Activated naive CD4-positive, alpha-beta T cell (primary cell): ENCODE results near the gene MOAP1.
"Not testable (repeated sequence)": the region's sequence is repeated elsewhere in the genome, so short reads cannot be mapped to it uniquely, and the experiment has no call there.

Experiments
- DNase-seq, 4 experiments: peaks; one replicate each; lab custom pipeline; 2025; lab: John Stamatoyannopoulos, UW

The MOAP1 gene

DNA sequence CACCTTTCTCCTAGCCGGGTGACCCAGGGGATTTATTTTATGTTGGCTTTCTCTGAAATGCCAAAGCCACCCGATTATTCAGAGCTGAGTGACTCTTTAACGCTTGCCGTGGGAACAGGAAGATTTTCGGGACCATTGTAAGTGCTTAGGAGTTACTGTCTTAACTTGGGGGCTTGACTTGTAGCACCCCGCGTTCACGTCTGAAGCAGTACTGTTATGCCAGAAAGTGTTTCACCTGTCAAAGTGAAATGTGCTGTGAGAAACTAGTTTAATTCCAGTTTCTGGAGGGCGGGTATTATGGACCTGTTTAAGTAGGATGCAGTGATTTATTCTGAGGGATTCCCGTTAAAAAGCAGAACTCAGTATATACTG is 638 bp upstream of the MOAP1 start:
- DNase-seq: no peak

DNA sequence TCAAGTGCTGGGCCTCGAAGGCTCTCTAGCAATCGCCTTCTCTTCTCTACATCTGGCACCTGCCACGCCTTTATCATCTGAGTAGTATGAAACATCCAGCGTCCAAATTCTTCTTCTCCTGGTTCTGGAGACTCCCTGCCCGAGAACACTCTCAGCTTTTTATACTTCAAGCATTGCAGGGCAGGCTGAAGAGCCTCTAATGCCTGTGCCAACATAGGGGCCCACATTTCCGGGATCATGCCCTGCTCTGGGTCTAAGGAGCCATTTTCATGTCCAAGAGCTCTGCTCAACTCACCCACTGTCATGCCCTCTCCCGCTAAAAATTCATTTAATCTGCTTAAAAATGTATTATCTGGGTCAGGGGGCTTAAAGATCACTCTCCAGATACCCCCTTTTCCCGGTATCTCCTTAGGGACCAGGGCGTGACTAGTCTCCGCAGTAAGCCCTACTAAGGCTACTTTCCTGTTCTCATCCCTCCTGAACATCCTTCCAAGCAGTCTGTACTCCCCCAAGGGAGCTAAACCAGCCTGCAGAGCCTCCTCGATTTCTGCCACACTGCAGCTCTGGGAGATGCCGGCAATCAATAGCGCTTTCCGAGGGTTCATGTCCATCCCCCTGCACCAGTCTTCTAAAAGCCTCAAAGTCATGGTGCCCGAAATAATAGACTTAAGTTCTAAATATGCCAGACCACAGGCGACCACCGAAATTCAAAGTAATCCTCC is 940 bp downstream of the MOAP1 start:
- no peak for DNase-seq

DNA sequence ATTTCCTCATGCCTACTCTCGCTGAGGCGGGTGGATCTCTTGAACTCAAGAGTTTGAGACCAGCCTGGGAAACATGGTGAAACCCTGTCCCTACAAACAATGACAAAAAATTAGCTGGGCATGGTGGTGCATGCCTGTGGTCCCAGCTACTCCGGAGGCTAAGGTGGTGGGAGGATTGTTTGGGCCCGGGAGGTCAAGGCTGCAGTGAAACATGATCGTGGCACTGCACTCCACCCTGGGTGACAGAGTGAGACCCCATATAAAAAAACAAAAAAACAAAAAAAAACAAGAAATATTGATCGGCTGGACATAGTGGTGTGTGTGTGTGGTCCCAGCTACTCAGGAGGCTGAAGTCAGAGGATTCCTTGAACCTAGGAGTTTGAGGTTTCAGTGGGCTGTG is 9.2 kb downstream of the MOAP1 start:
- no peak for DNase-seq

DNA sequence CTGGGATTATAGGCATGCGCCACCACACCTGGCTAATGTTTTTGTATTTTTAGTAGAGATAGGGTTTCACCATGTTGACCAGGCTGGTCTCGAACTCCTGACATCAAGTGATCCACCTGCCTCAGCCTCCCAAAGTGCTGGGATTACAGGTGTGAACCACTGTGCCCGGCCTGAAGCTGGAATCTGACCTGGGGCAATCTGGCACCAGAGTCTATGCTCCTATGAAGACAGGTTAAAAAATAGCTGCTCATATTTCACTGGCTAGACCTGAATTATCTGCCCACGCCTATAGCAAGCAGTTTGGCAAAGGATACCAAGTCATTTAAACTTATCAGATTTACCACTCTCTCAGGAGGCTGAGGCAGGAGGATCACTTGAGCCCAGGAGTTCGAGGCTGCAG is 10.0 kb downstream of the MOAP1 start:
- DNase-seq: not testable (repeated sequence)

DNA sequence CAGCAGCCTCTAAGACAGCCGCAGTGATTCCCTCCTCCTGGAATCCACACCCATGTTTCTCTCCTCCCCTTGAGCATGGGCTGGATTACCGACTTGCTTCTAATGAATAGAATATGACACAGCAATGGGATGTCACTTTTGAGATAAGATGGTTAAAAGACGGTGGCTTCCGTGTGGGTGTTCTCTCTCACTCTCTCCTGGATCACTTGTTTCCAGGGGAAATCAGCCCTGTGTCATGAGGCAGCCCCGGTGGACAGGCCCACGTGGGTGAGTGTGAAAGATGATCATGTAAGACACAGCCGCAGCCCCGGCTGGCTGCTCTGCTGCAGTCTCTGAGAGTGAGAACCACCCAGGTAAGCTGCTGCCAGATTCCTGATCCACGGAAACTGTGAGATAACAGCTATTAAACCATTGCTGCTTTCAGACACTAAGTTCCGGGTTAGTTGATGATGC is 10.7 kb downstream of the MOAP1 start:
- DNase-seq: no peak

DNA sequence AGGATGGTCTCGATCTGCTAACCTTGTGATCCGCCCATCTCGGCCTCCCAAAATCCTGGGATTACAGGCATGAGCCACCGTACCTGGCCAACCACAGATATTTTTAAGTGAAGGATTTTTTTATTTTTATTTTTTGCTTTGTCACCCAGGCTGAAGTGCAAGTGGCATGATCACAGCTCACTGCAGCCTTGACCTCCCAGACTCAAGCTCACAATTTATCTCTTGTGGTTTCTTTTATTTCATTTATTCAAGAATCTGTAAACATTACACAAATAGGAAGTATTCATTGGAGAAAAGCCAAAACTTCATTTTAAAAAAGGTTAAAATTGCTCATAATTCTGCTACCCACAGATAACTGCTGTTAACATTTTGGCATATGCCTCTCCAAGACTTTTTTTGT is 13.3 kb downstream of the MOAP1 start:
- no peak for DNase-seq

DNA sequence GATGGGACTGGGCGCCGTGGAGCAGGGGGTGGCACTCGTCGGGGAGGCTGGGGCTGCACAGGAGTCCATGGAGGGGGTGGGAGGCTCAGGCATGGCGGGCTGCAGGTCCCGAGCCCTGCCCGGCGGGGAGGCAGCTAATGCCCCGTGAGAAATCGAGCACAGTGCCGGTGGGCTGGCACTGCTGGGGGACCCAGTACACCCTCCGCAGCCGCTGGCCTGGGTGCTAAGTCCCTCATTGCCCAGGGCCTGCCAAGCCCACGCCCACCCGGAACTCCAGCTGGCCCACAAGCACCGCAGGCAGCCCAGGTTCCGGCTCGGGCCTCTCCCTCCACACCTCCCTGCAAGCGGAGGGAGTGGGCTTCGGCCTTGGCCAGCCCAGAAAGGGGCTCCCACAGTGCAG is 14.6 kb downstream of the MOAP1 start:
- not testable (repeated sequence) for DNase-seq

DNA sequence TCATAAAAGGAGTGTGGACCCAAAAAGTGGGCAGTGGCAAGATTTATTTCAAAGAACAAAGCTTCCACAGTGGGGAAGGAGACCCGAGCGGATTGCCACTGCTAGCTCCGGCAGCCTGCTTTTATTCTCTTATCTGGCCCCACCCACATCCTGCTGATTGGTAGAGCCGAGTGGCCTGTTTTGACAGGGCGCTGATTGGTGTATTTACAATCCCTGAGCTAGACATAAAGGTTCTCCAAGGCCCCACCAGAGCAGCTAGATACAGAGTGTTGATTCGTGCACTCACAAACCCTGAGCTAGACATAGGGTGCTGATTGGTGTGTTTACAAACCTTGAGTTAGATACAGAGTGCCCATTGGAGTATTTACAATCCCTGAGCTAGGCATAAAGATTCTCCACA is 15.1 kb downstream of the MOAP1 start:
- not testable (repeated sequence) for DNase-seq

DNA sequence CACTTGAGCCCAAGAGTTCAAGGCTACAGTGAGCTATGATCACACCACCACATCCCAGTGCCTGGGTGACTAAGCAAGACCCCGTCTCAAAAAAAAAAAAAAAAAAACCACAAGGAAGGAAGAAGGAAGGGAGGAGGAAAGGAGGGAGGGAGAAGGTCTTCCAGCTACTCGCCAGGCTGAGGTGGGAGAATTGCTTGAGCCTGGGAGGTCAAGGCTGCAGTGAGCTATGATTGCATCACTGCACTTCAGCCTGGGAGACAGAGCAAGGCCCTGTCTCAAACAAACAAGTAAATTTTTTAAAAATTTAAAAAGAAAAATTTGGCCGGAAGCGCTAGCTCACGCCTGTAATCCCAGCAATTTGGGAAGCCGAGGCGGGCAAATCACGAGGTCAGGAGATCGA is 16.1 kb downstream of the MOAP1 start:
- DNase-seq: not testable (repeated sequence)

DNA sequence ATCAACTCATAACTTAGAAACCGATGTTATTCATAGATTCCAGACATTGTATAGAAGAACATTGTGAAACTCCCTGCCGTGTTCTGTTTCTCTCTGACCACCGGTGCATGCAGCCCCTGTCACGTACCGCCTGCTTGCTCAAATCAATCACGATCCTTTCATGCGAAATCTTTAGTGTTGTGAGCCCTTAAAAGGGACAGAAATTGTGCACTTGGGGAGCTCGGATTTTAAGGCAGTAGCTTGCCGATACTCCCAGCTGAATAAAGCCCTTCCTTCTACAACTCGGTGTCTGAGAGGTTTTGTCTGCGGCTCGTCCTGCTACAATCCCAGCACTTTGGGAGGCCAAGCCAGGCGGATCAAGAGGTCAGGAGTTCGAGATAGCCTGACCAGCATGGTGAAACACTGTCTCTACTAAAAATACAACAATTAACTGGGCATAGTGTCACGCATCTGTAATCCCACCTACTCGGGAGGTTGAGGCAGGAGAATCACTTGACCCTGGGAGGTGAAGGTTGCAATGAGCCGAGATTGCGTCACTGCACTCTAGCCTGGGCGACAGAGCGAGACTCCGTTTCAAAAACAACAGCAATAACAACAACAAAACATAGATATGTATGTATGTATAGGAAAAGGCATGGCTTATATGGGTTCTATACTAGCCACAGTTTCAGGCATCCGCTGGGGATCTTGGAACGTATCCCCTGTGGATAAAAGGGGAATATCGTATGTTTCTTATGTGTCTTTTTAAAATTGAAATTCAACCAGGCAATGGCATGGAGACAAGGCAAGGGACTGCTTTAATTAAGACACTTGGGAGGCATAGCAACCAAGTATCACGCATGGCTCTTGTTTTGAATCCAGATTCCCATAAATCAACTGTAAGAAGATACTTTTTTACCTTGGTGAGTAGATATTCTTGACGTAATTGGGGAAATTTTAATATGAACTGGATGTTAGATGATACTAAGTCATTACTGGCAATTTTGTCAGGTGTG is 19.1 kb downstream of the MOAP1 start:
- DNase-seq: not testable (repeated sequence)

DNA sequence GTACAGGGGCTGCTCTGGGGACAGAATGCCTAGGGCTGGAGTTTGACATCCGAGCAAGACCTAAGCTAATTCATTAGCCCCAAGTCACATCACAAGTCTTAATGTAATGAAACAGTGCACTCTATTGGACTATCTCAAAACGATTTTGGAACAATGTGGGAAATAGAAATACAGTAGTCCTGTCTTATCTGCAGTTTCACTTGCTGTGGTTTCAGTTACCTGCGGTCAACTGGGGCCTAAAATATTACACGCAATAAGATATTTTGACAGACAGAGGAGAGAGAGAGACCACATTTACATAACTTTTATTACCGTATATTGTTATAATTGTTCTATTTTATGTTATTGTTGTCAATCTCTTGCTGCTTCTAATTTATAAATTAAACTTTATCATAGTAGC is 21.1 kb downstream of the MOAP1 start:
- DNase-seq: no peak

DNA sequence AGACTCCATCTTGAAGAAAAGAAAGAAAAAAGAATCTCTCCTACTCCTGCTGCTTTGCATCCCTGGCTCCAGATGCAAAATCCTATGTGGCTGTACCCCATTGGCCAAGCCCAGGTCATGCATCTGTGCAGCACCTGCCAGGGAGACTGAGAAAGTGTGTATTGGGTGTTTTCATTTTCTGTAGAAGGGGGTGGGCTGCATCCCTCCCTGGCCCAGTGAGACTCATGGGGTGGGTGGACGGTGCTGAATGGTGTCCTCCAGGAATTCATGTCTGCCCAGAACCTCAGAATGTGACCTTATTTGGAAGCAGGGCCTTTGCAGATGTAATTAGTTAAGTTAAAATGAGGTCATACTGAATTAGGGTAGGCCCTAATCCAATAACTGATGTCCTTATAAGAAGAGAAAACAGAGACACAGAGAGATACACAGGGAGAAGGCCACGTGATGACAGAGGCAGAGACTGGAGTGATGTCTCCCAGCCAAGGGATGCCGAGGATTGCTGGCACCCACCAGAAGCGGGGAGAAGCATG is 23.2 kb downstream of the MOAP1 start:
- DNase-seq: no peak

DNA sequence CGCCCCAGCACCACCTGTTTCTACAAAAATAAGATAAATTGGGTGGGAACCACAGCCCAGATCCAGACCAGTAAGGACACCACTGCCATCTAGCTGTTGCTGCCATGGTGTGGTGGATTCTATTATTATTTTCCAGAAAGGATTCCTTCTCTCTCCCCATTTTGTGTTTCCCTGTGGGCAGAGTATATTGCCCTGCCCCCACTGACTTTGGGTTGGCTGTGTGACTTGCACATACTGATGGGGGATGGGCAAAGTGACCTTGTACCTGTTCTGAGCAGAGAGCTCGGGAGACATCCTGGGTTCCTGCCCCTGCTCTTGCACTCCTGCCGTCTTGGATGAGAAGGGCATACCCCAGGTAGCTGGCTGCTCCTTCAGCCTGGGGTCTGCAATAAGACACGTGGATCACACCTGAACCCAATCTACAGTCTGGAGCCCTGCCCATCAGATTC is 24.3 kb downstream of the MOAP1 start:
- DNase-seq: no peak

DNA sequence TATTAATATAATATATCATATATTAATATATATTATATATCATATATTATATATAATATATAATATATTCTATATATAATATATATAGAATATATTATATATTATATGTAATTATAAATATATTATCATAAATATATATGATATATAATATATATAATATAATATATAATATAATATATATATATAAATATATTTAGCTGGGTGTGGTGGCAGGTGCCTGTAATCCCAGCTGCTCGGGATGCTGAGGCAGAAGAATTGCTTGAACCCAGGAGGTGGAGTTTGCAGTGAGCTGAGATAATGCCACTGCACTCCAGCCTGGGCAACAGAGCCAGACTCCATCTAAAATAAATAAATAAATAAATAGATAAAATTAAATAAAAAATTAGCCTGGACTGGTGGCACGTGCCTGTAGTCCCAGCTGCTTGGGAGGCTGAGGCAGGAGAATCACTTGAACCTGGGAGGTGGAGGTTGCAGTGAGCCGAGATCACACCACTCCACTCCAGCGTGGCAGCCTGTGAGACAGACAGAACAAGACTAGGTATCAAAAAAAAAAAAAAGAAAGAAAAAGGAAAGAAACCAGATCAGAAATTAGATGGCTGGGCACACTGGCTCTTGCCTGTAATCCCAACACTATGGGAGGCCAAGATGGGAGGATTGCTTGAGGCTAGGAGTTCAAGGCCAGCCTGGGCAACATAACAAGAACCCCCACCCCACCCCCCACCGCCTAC is 24.9 kb downstream of the MOAP1 start:
- not testable (repeated sequence) for DNase-seq

DNA sequence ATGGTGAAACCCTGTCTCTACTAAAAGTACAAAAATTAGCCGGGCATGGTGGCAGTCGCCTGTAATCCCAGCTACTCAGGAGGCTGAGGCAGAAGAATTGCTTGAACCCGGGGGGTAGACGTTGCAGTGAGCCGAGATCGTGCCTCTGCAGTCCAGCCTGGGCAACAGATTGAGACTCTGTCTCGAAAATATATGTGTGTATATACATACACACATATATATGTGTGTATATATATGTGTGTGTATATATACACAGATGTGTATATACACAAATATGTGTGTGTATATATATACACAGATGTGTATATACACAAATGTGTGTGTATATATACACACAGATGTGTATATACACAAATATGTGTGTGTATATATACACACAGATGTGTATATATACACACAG is 26.3 kb downstream of the MOAP1 start:
- DNase-seq: not testable (repeated sequence)

DNA sequence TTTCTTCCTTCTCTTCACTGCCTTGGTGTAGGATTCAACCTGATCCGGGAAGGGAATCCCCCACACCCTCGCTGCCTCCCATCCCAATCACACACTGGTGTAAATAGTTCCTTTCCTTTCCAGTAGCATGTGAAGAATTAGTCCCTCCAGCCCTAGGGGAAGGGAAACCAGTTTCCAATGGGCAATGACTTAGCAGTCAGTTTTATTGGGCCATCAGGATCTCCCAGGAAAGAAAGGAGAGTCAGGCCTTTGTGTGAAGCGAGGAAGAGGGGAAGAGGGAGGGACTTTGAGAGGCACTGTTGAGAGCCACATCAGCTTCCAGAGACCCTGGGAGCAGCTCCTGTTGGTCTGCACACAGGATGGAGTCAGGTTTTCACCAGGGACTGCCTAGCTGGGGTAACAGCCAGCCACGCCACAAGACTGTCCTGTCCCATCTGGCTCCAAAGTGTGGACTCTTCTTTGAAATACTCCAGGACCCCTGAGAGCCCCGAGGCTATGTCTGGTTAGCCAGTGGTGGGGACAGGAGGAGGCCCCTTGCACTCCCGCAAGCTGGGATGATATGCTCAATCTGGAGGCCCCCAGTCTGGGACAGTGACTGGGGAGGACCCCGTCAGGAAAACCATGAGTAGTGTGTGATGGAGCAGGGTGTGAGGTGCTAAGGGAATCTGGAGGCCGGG is 27.9 kb downstream of the MOAP1 start:
- no peak for DNase-seq

DNA sequence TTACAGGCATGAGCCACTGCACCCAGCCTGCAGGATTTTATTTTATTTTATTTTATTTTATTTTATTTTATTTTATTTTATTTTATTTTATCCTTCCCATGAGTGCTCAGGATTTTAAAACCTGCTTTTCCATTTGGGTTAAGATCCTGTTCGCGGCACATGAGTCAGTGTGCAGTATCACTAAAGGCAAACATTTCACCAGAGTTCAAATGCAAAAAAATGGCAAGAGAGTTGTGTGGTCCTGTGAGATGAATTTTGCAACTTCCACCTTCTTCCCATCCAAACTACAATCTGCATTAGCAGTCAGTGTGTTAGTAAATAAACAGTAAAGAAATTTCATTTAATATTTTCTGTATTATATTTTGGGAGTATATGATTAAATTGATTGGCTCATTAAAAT is 29.0 kb downstream of the MOAP1 start:
- no peak for DNase-seq

DNA sequence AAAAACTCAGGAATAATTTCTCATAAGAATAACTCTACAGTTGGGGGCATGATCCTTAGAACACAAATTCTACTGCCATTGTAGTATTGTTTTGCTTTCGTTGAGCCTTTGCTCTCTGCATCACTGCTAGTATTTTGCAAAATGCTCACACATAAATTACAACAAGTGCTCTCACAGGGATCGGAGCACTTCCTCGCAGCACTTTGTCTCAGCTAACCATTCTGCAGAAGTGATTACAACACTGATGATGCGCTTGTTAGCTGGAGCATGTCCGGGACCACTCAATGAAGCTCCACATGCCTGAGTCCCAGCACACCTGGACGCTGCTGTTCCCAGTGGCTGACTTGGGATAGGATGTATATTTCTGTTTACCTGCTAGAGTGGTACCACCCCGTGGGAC is 31.6 kb downstream of the MOAP1 start:
- no peak for DNase-seq

DNA sequence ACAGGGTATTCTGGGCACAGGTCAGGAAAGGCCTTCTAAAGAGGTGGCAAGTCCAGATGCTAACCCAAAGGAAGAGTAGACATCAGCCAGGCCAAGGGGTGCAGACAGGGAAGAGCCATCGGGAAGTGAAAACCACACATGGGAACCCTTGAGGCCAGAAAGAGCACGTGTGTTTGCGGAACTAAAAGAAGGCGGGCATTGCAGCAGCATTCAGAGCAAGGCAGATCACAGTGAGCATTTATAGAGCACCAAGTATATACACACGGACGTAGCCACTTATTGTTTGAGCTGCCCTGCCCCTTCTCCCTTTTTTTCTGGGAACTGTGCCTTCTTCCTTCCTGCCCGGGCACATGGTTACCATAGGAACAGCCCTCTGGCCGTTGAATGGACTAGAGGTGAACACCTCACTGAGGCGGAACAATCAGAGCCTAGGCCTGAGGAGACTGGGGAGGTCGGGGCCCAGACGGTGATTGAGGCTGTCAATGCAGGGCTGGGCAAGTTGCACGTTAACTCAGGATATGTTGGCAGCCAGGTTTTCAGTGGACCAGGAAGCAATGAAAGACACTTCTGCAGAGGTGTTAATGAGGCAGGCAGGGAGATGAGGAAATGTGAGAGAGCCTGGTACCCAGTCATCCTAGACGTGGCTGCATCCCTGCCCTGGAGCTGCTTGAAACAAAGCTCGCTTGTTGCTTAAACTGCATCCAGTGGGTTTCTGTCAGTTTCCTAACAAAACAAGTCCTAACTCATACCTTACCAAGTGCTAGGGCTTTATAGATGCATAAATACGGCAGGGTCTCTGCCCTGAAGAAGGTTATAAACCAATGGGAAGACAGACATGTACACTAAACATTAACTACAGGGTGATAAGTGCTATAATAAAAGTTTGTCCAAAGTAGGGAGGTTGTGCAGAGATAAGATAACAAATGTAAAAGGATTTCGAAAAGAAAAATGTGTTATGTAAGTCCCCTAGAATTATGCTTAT is 34.2 kb downstream of the MOAP1 start:
- no peak for DNase-seq

DNA sequence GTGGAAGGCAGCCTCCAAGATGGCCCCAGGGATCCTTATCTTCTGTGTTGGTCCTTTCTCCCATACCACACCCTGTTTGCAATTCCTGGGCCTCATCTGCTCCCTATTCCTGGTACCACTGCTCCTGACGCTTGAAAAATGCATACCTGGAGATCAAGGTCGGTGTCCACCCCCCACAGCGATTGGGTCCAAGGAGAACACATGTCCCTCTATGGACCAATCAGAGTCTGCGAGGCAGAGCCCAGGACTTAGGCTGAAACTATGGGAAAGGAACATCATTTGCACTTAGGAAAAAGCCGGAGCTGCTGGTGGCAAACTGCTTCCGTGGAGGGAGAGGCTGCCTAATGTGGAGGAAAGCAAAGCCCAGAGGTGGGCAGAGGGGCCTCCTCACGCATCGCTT is 35.7 kb downstream of the MOAP1 start:
- DNase-seq: no peak
